ENCODE results near the gene ACBD3.

ACBD3 gene

DNA sequence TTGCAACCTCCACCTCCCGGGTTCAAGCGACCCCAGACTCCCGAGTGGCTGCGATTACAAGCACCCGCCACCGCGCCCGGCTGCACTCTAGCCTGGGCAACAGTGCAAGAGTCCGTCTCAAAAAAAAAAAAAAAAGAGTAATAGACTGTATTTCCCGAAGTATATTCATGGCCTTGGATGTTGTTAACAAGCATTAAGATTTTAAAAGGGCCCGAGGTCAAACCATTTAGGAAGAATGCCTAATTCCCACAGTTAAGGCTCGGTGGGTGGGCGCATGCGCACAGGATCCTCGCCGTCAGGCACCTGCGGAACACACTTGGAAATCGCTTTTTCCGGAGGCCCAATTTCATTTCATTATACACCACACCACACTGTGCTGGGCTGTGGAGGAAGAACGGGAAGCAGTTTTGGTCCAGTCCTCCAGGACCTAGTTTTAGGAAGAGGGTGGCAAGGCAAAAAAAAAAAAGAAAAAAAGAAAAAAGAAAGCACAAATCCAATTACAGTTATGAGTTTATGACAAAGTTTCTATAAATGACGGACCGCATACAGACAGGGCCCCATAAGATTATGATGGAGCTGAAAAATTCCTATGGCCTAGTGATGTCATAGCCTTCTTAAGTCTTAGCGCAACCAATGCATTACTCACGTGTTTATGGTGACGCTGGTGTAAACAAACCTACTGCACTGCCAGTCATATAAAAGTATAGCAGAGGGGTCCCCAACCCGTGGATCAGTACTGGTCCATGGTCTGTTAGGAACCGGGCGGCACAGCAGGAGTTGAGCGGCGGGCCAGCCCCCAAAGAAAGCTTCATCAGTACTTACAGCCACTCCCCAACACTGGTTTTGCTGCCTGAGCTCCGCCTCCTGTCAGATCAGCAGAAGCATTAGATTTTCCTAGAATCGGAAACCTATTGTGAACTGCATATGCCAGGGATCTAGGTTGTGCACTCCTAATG lies 85.8 kb downstream of the ACBD3 start:
- ATAC-seq (no peak), DNase-seq (peak; percentile 56)
- no peaks in the 10 kb centered on the region for H3K36me3 Mint-ChIP-seq (ENCODE audit: low read depth)
- H3K9me3 Mint-ChIP-seq, result no peaks in the 10 kb centered on the region
- peaks cover 26% of the 10 kb centered on the region for H3K4me1 Mint-ChIP-seq
- peak overlapping the region; percentile 64 for H3K27ac Mint-ChIP-seq
- peaks cover 3% of the 10 kb centered on the region for H3K27me3 Mint-ChIP-seq
- peak overlapping the region; percentile 83 for H3K4me3 Mint-ChIP-seq

DNA sequence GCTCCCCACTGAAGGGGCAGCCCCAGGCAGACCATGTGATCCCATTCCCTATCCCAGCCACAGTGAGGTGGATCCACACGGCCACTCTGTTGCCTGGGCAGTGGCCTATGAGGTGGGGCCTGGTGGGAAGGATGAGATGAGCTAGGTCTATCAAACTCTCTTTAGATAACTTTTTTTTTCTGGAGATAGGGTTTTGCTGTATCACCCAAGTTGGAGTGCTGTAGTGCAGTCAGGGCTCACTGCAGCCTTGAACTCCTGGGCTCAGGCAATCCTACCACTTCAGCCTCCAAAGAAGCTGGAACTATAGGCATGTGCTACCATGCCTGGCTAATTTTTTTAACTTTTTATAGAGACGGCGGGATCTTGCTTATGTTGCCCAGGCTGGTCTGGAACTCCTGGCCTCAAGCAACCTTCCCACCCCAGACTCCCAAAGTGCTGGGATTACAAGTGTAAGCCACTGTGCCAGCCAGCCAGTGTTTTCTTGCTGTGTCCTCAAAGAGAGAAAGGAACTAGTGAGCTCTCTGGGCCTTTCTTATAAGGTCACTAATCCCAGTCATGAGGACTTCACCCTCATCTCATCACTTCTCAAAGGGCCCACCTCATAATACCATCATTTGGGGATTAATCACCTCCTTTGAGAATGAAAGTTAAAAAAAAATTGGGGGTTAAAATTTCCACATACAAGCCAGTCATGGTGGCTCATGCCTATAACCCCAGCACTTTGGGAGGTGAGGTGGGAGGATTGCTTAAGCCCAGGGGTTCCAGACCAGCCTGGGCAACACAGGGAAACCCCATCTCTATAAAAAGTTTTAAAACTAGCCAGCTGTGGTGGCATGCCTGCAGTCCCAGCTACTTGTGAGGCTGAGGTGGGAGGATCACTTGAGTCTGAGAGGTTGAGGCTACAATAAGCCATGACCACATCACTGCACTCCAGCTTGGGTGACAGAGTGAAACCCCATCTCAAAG lies 87.4 kb downstream of the ACBD3 start:
- peak; percentile 76 for ATAC-seq
- DNase-seq, result no peak
- H3K4me1 Mint-ChIP-seq, result peaks cover 26% of the 10 kb centered on the region
- H3K36me3 Mint-ChIP-seq (ENCODE audit: low read depth), result no peaks in the 10 kb centered on the region
- no peak overlapping the region for H3K27ac Mint-ChIP-seq
- H3K9me3 Mint-ChIP-seq, result no peaks in the 10 kb centered on the region
- peaks cover 8% of the 10 kb centered on the region for H3K27me3 Mint-ChIP-seq
- peak overlapping the region; percentile 83 for H3K4me3 Mint-ChIP-seq

DNA sequence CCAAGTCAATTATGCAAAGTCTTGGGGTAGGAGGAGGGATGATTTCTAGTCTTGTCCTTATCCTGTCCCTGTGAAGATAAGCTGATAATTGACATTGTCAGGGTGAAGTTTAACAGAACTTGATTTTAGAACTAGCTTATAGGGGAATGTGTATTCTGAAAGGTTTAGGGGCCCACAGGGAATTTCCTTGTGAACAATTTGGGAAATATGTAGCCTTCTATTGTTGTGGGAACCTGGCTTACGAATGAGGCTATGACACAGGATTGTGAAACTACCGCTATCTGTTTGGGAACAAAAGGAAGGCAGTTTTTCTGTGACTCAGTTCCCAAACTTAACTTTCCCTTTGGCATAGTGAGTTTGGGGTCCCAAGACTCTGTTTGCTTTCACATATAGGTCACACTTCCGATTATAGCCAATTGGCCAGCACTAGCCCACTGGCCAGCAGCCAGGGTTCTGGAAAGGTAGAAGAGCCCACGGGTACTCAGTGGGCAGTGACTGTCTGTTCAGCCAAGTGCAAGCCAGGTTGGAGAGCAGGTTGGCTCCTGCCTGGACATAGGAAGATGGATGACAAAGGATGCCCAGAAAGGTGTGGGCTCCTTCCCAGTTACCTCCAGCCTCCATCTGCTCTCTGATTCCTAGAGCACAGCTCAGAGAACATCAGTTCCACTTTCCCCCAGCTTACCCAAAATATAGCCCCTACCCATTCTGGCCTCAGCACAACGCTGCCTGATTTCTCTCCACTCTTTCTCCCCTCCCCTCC lies 88.5 kb downstream of the ACBD3 start:
- DNase-seq, result no peak
- no peak for ATAC-seq
- H3K4me3 Mint-ChIP-seq, result no peak overlapping the region

DNA sequence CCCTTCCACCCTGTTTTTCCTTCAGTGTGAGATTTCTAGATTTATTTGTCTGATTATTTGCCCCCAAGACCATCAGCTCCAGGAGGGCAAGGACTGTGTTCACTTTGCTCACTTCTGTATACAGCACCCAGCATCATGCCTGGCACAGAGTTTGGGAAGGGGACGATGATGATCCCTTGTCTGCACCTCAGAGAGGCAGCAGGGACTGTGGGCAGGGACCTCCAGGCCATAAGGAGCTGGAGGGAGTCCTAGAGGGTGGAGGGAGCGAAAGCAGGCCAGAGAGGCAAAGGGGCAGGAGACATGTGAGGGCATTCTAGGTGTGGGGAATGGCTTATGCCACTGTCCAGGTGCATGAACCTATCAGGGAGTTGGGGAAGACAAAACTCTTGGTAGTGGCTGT lies 91.3 kb downstream of the ACBD3 start:
- DNase-seq (no peak), ATAC-seq (no peak)
- H3K27me3 Mint-ChIP-seq, result peaks cover 8% of the 10 kb centered on the region
- no peaks in the 10 kb centered on the region for H3K36me3 Mint-ChIP-seq (ENCODE audit: low read depth)
- no peak overlapping the region for H3K4me3 Mint-ChIP-seq
- peaks cover 17% of the 10 kb centered on the region for H3K4me1 Mint-ChIP-seq
- no peak overlapping the region for H3K27ac Mint-ChIP-seq
- H3K9me3 Mint-ChIP-seq, result no peaks in the 10 kb centered on the region

More for the DNA sequence above, 88.5 kb downstream of the ACBD3 start:
- no peaks in the 10 kb centered on the region for H3K36me3 Mint-ChIP-seq (ENCODE audit: low read depth)
- H3K27me3 Mint-ChIP-seq, result peaks cover 8% of the 10 kb centered on the region
- peaks cover 26% of the 10 kb centered on the region for H3K4me1 Mint-ChIP-seq
- H3K27ac Mint-ChIP-seq, result no peak overlapping the region
- H3K9me3 Mint-ChIP-seq, result no peaks in the 10 kb centered on the region

Data from activated naive CD8-positive, alpha-beta T cell treated with anti-CD3 and anti-CD28 coated beads, Interleukin-2, amount 50 U/mL, for 24 hours (primary cell).